ENCODE results near the gene EPB41L4A.

- no peak for TF ChIP-seq CTCF (IDR thresholded peaks at IDR 0.05)
- TF ChIP-seq POLR2A (IDR thresholded peaks at IDR 0.05), result no peak
Measured at GRCh38 chr5:112382886-112383285, 36.2 kb downstream of the EPB41L4A start.
